ENCODE results near the gene ZSCAN4. TPM values are rescaled to one million over a fixed set of nuclear protein-coding genes. Genes with fewer than 3 reads are reported as not detected.
A peak's percentile ranks its signal among the peaks of the same experiment; 100 is the strongest.

Gene ZSCAN4
- polyA plus RNA-seq, 3 donors: not detected

- no peak for TF ChIP-seq CTCF (IDR thresholded peaks at IDR 0.05)
- H3K4me1 ChIP-seq (ENCODE audit: control insufficient read depth in 1 of 2, insufficient read depth in 2 of 2, low read length in 2 of 2): no peaks in the 10 kb centered on the region
- H3K27ac ChIP-seq (ENCODE audit: low read depth in 1 of 2, low read length in 2 of 2): no peak overlapping the region
- 97% methylated on average over 4 of the region's 10 CpGs for WGBS (ENCODE audit: insufficient coverage)
- H3K27me3 Mint-ChIP-seq (ENCODE audit: low read depth in 3 of 3): peaks cover 0 to 2% (median 0%) of the 10 kb centered on the region in 3 donors
- intact Hi-C loops (cut with micrococcal nuclease): no loop called here
- no peaks in the 10 kb centered on the region for H3K27me3 ChIP-seq (ENCODE audit: control insufficient read depth in 2 of 2, insufficient read depth in 2 of 2, low read length in 2 of 2)
- H3K4me2 ChIP-seq (replicated peaks; ENCODE audit: extremely low read depth, low read length, poor library complexity, severe bottlenecking): no peak overlapping the region
- peak overlapping the region in 1 of 3 experiments; percentile 35 for H3K4me3 ChIP-seq (replicated peaks in 1 of 3; ENCODE audit: low read depth in 2 of 3, low read length in 3 of 3)
- H3K9me3 ChIP-seq (replicated peaks in 1 of 2; ENCODE audit: control insufficient read depth in 1 of 2, insufficient read depth in 1 of 2, low read length in 2 of 2): peaks cover 92 to 95% of the 10 kb centered on the region in 2 donors
- H2AFZ ChIP-seq (ENCODE audit: insufficient read depth, low read depth, low read length, poor library complexity, severe bottlenecking): no peak overlapping the region
- peaks cover 49 to 59% of the 10 kb centered on the region in 2 donors for H3K36me3 Mint-ChIP-seq
- peaks cover 32 to 50% of the 10 kb centered on the region in 2 donors for H3K36me3 ChIP-seq (replicated peaks in 1 of 2; ENCODE audit: control insufficient read depth in 1 of 2, insufficient read depth in 2 of 2, low read length in 2 of 2)
- no peak overlapping the region for H3K9ac ChIP-seq (ENCODE audit: insufficient read depth, low read length, poor library complexity, severe bottlenecking)
- H4K20me1 ChIP-seq (ENCODE audit: insufficient read depth, low read length): no peaks in the 10 kb centered on the region
- H3K9me3 Mint-ChIP-seq: peaks cover 77 to 97% (median 96%) of the 10 kb centered on the region in 7 donors
- DNase-seq: no peak
- H3K79me2 ChIP-seq (ENCODE audit: insufficient read depth, low read length): no peaks in the 10 kb centered on the region
- H3K4me1 Mint-ChIP-seq: no peaks in the 10 kb centered on the region
- H3K27ac Mint-ChIP-seq: no peak overlapping the region
- no peak overlapping the region for H3K4me3 Mint-ChIP-seq
These were observed 52.1 kb downstream of the ZSCAN4 start for GRCh38 chr19:57720878-57721277.

Other genes starting within 250 kb of the ZSCAN4 start
- 1 to 10 TPM; 3.4 to 9.0 (median 3.7) TPM for gene ZNF749, start 233.6 kb upstream of the ZSCAN4 start, polyA plus RNA-seq
- under 1 TPM in 2 of 3 donors, not detected in 1; 0.07 to 0.08 TPM for gene VN1R1, start 211.8 kb upstream of the ZSCAN4 start, polyA plus RNA-seq
- gene ZNF772, start 191.4 kb upstream of the ZSCAN4 start, polyA plus RNA-seq: 1 to 10 TPM in 1 of 3 donors, under 1 TPM in 2; 0.32 to 1.2 (median 0.99) TPM
- gene ZNF419, start 181.2 kb upstream of the ZSCAN4 start, polyA plus RNA-seq: 1 to 10 TPM; 1.3 to 1.6 (median 1.4) TPM
- gene ZNF773, start 169.0 kb upstream of the ZSCAN4 start, polyA plus RNA-seq: 1 to 10 TPM in 1 of 3 donors, under 1 TPM in 2; 0.87 to 1.6 (median 0.92) TPM
- gene ZNF549, start 141.6 kb upstream of the ZSCAN4 start, polyA plus RNA-seq: 1 to 10 TPM in 1 of 3 donors, under 1 TPM in 2; 0.54 to 1.5 (median 0.74) TPM
- 1 to 10 TPM in 1 of 3 donors, under 1 TPM in 2; 0.25 to 2.7 (median 0.65) TPM for gene ZNF550, start 109.1 kb upstream of the ZSCAN4 start, polyA plus RNA-seq
- 1 to 10 TPM in 2 of 3 donors, under 1 TPM in 1; 0.48 to 2.1 (median 1.4) TPM for gene ZNF416, start 90.0 kb upstream of the ZSCAN4 start, polyA plus RNA-seq
- gene ZIK1, start 84.8 kb upstream of the ZSCAN4 start, polyA plus RNA-seq: 1 to 10 TPM in 2 of 3 donors, under 1 TPM in 1; 0.51 to 1.1 (median 1.0) TPM
- gene ZNF530, start 69.0 kb upstream of the ZSCAN4 start, polyA plus RNA-seq: 1 to 10 TPM in 1 of 3 donors, under 1 TPM in 2; 0.72 to 1.3 (median 0.84) TPM
- 1 to 10 TPM; 2.2 to 5.4 (median 3.3) TPM for gene ZNF134, start 54.7 kb upstream of the ZSCAN4 start, polyA plus RNA-seq
- 10 to 100 TPM in 1 of 3 donors, 1 to 10 TPM in 2; 4.5 to 13.9 (median 6.1) TPM for gene ZNF211, start 35.8 kb upstream of the ZSCAN4 start, polyA plus RNA-seq
- 1 to 10 TPM; 1.1 to 3.3 (median 2.3) TPM for gene ZNF551, start 13.0 kb downstream of the ZSCAN4 start, polyA plus RNA-seq
- gene ZNF154, start 40.3 kb downstream of the ZSCAN4 start, polyA plus RNA-seq: under 1 TPM in 1 of 3 donors, not detected in 2; 0.52 TPM
- 1 to 10 TPM; 4.0 to 4.8 (median 4.5) TPM for gene ZNF671, start 58.7 kb downstream of the ZSCAN4 start, polyA plus RNA-seq
- gene ZNF776, start 77.9 kb downstream of the ZSCAN4 start, polyA plus RNA-seq: 1 to 10 TPM; 1.9 to 4.4 (median 2.9) TPM
- gene ZNF586, start 100.7 kb downstream of the ZSCAN4 start, polyA plus RNA-seq: 10 to 100 TPM in 2 of 3 donors, 1 to 10 TPM in 1; 7.7 to 10.5 (median 10.2) TPM
- gene ZNF552, start 146.0 kb downstream of the ZSCAN4 start, polyA plus RNA-seq: 1 to 10 TPM; 2.0 to 4.3 (median 2.9) TPM
- 1 to 10 TPM in 1 of 3 donors, under 1 TPM in 2; 0.18 to 6.6 (median 0.56) TPM for gene ZNF587B, start 161.4 kb downstream of the ZSCAN4 start, polyA plus RNA-seq
- 10 to 100 TPM in 1 of 3 donors, 1 to 10 TPM in 1, under 1 TPM in 1; 0.41 to 15.0 (median 2.9) TPM for gene ZNF587, start 180.9 kb downstream of the ZSCAN4 start, polyA plus RNA-seq
- 1 to 10 TPM; 2.5 to 6.3 (median 3.8) TPM for gene ZNF814, start 220.1 kb downstream of the ZSCAN4 start, polyA plus RNA-seq
- 1 to 10 TPM in 1 of 3 donors, under 1 TPM in 2; 0.39 to 6.8 (median 0.70) TPM for gene ZNF417, start 247.7 kb downstream of the ZSCAN4 start, polyA plus RNA-seq

Data from CD14-positive monocyte (primary cell).